Measurements from ENCODE around the gene SPATS2.

Gene SPATS2

DNA sequence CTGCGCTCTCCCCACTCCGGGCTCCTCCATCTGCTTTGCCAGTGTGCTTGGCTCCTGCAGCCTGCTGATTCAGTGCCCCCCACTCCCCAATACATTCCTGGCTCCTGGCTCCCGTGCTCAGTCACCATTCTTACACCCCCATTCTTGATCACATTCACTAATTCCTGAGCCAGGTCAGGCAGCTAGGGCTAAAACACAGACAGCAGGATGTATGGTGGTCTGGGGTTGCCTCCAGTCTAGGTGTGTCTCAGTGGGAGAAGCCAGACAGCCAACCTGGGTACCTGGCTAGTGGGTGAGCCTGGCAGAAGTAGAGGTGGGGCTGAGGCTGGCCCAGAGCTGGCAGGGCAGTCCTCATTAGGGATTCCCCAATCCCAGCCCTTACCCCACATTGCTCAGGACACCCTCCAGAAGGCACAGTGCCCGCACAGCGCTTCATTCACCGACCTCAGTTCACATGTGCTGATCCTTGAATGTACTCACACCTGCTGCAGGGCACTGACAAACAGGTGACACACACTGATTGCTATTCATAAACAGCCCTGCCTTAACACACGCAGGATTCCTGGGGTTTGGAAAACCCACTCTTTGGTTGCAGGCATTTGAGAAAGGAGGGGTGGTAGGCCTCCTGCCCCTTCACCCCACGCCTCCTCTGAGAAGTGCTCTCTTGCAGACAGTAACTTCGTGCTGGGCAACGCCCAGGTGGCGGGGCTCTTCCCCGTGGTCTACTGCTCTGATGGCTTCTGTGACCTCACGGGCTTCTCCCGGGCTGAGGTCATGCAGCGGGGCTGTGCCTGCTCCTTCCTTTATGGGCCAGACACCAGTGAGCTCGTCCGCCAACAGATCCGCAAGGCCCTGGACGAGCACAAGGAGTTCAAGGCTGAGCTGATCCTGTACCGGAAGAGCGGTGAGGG, 173.2 kb downstream of the SPATS2 start:
- Histone ChIP-seq H3K79me2 (ENCODE audit: control insufficient read depth, insufficient read depth, low read length, unreplicated experiment) (no peaks in the 10 kb centered on the region), H3K27ac (ENCODE audit: low read depth, low read length) (no peak overlapping the region), H2AFZ (ENCODE audit: low read length, unreplicated experiment) (no peak overlapping the region), H3K27me3 (ENCODE audit: insufficient read depth, low read length) (peaks cover 31% of the 10 kb centered on the region), H3K4me1 (ENCODE audit: control insufficient read depth, insufficient read depth, low read length, unreplicated experiment) (peaks cover 19% of the 10 kb centered on the region), H3K36me3 (ENCODE audit: insufficient read depth, low read length) (no peaks in the 10 kb centered on the region), H3K4me3 (ENCODE audit: low read depth, low read length) (no peak overlapping the region)

GRCh38 chr12:49541140-49541861, 174.0 kb downstream of the SPATS2 start:
- Histone ChIP-seq H3K27ac (ENCODE audit: low read depth, low read length) (no peak overlapping the region), H3K4me3 (ENCODE audit: low read depth, low read length) (no peak overlapping the region), H3K27me3 (ENCODE audit: insufficient read depth, low read length) (peaks cover 31% of the 10 kb centered on the region)

DNA sequence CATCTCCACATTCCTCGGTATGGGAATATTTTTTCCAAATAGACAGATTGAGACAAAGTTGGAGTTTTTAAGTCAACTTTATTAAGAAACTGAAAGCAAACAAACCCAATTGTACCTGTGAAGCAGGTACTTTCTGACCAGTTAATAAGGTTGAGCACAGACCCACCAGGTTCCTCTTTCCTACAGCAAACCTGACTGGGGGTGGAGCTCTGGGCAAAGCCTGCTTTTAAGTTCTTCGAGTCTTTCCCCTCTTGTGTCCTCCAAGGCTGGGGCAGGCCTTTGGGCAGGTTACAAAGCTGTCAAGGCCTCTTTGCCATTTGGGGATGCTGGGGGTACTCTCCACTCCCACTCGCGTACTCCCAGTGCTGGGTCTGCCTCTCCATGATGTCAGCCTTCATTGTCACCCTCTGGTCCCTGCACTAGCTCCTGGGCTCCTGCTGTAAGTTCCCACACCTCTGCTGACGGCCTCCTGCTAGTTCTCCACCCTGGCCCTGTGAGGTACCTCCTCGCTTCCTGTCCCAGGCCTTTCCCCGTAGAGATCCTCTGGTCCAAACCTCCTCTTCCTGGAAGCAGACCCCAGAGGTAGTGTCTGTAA, 174.7 kb downstream of the SPATS2 start:
- Histone ChIP-seq H3K4me3 (ENCODE audit: low read depth, low read length) (no peak overlapping the region), H2AFZ (ENCODE audit: low read length, unreplicated experiment) (no peak overlapping the region), H3K79me2 (ENCODE audit: control insufficient read depth, insufficient read depth, low read length, unreplicated experiment) (no peaks in the 10 kb centered on the region), H3K27me3 (ENCODE audit: insufficient read depth, low read length) (peaks cover 31% of the 10 kb centered on the region), H3K4me1 (ENCODE audit: control insufficient read depth, insufficient read depth, low read length, unreplicated experiment) (peaks cover 10% of the 10 kb centered on the region), H3K27ac (ENCODE audit: low read depth, low read length) (no peak overlapping the region), H3K36me3 (ENCODE audit: insufficient read depth, low read length) (no peaks in the 10 kb centered on the region)

More at GRCh38 chr12:49541140-49541861, 174.0 kb downstream of the SPATS2 start:
- Histone ChIP-seq H2AFZ (ENCODE audit: low read length, unreplicated experiment) (no peak overlapping the region), H3K4me1 (ENCODE audit: control insufficient read depth, insufficient read depth, low read length, unreplicated experiment) (peaks cover 12% of the 10 kb centered on the region), H3K79me2 (ENCODE audit: control insufficient read depth, insufficient read depth, low read length, unreplicated experiment) (no peaks in the 10 kb centered on the region), H3K36me3 (ENCODE audit: insufficient read depth, low read length) (no peaks in the 10 kb centered on the region)

GRCh38 chr12:49542592-49543160, 175.4 kb downstream of the SPATS2 start:
- no peaks in the 10 kb centered on the region for H3K79me2 ChIP-seq (ENCODE audit: control insufficient read depth, insufficient read depth, low read length, unreplicated experiment)
- peaks cover 26% of the 10 kb centered on the region for H3K27me3 ChIP-seq (ENCODE audit: insufficient read depth, low read length)
- H3K27ac ChIP-seq (ENCODE audit: low read depth, low read length) = no peak overlapping the region
- no peak overlapping the region for H2AFZ ChIP-seq (ENCODE audit: low read length, unreplicated experiment)
- H3K4me1 ChIP-seq (ENCODE audit: control insufficient read depth, insufficient read depth, low read length, unreplicated experiment) = peaks cover 6% of the 10 kb centered on the region
- H3K4me3 ChIP-seq (ENCODE audit: low read depth, low read length) = no peak overlapping the region
- H3K36me3 ChIP-seq (ENCODE audit: insufficient read depth, low read length) = no peaks in the 10 kb centered on the region

GRCh38 chr12:49543221-49543913, 176.1 kb downstream of the SPATS2 start:
- no peaks in the 10 kb centered on the region for H3K36me3 ChIP-seq (ENCODE audit: insufficient read depth, low read length)
- no peak overlapping the region for H3K4me3 ChIP-seq (ENCODE audit: low read depth, low read length)
- H3K4me1 ChIP-seq (ENCODE audit: control insufficient read depth, insufficient read depth, low read length, unreplicated experiment) = peaks cover under 1% of the 10 kb centered on the region
- H3K79me2 ChIP-seq (ENCODE audit: control insufficient read depth, insufficient read depth, low read length, unreplicated experiment) = no peaks in the 10 kb centered on the region
- no peak overlapping the region for H3K27ac ChIP-seq (ENCODE audit: low read depth, low read length)
- H3K27me3 ChIP-seq (ENCODE audit: insufficient read depth, low read length) = peaks cover 20% of the 10 kb centered on the region
- no peak overlapping the region for H2AFZ ChIP-seq (ENCODE audit: low read length, unreplicated experiment)

DNA sequence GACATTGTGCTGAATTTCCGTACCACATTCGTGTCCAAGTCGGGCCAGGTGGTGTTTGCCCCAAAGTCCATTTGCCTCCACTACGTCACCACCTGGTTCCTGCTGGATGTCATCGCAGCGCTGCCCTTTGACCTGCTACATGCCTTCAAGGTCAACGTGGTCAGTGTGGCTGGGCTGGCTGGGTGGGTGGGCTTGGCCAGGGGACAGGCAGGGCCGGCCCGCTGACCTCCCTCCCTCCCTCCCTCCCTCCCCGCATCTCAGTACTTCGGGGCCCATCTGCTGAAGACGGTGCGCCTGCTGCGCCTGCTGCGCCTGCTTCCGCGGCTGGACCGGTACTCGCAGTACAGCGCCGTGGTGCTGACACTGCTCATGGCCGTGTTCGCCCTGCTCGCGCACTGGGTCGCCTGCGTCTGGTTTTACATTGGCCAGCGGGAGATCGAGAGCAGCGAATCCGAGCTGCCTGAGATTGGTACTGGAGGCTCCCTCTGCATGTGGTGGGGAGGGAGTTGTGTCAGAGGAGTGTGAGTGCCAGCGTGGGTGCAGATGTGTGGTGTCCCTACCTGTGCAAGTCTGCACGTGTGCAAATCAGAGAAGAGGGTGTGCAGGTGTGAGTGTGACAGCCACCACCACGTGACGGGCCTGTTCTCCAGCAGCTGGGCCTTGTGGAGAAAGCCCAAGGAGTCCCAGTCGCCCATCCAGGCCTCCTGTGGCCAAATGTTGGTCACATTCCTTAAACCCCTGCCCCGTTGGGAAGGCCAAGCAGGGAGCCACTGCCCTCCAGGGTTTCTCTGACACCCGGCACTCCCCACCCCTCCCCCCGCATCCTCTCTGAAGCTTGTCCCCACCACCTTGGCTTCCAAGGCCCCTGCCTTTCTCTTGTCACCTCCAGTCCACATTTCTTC, 176.9 kb downstream of the SPATS2 start:
- Histone ChIP-seq H3K4me3 (ENCODE audit: low read depth, low read length) (no peak overlapping the region), H3K79me2 (ENCODE audit: control insufficient read depth, insufficient read depth, low read length, unreplicated experiment) (no peaks in the 10 kb centered on the region), H3K36me3 (ENCODE audit: insufficient read depth, low read length) (no peaks in the 10 kb centered on the region), H3K27me3 (ENCODE audit: insufficient read depth, low read length) (peaks cover 21% of the 10 kb centered on the region), H3K27ac (ENCODE audit: low read depth, low read length) (no peak overlapping the region), H3K4me1 (ENCODE audit: control insufficient read depth, insufficient read depth, low read length, unreplicated experiment) (peaks cover 6% of the 10 kb centered on the region), H2AFZ (ENCODE audit: low read length, unreplicated experiment) (no peak overlapping the region)

GRCh38 chr12:49545815-49546214, 178.6 kb downstream of the SPATS2 start:
- no peak overlapping the region for H3K4me3 ChIP-seq (ENCODE audit: low read depth, low read length)
- peaks cover 6% of the 10 kb centered on the region; the same call in 1 of the 2 replicates for H3K27me3 ChIP-seq (ENCODE audit: insufficient read depth, low read length)
- no peak overlapping the region for H3K27ac ChIP-seq (ENCODE audit: low read depth, low read length)
- H3K4me1 ChIP-seq (ENCODE audit: control insufficient read depth, insufficient read depth, low read length, unreplicated experiment) = peaks cover 6% of the 10 kb centered on the region
- no peaks in the 10 kb centered on the region for H3K36me3 ChIP-seq (ENCODE audit: insufficient read depth, low read length)
- H3K79me2 ChIP-seq (ENCODE audit: control insufficient read depth, insufficient read depth, low read length, unreplicated experiment) = no peaks in the 10 kb centered on the region
- no peak overlapping the region for H2AFZ ChIP-seq (ENCODE audit: low read length, unreplicated experiment)

- H3K27ac ChIP-seq (ENCODE audit: low read depth, low read length) = no peak overlapping the region
- peaks cover 6% of the 10 kb centered on the region for H3K4me1 ChIP-seq (ENCODE audit: control insufficient read depth, insufficient read depth, low read length, unreplicated experiment)
- no peaks in the 10 kb centered on the region for H3K79me2 ChIP-seq (ENCODE audit: control insufficient read depth, insufficient read depth, low read length, unreplicated experiment)
- no peak overlapping the region for H3K4me3 ChIP-seq (ENCODE audit: low read depth, low read length)
- no peak overlapping the region for H2AFZ ChIP-seq (ENCODE audit: low read length, unreplicated experiment)
- no peaks in the 10 kb centered on the region for H3K36me3 ChIP-seq (ENCODE audit: insufficient read depth, low read length)
- H3K27me3 ChIP-seq (ENCODE audit: insufficient read depth, low read length) = peaks cover 6% of the 10 kb centered on the region; the same call in 1 of the 2 replicates
Observed at GRCh38 chr12:49546481-49546880, 179.2 kb downstream of the SPATS2 start.

DNA sequence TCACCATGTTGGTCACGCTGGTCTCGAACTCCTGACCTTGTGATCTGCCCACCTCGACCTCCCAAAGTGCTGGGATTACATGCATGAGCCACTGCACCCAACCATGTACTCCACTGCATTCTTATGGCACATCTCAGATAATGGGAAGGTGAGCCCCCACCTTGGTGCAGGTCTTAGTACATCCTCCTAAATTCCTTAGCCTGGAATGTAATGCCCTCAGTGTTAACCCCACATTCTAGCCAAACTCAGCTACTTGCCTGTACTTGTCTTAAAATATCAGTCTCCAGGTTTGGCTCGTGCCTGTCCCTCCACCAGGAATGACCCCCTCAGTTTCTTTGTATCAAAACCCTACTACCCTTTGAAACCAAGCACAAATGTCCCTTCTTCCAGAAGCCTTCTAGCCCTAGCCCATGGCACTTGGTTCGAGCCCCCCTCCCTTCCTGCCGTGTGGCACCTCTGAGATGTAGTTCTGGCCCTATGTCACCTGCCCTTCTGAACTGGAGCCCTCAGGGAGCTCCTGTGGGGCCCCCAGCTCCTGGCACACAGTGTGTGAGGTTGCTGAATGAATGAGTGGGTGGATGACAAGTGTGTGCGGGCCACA, 179.9 kb downstream of the SPATS2 start:
- no peaks in the 10 kb centered on the region for H3K79me2 ChIP-seq (ENCODE audit: control insufficient read depth, insufficient read depth, low read length, unreplicated experiment)
- no peak overlapping the region for H3K27ac ChIP-seq (ENCODE audit: low read depth, low read length)
- no peak overlapping the region for H3K4me3 ChIP-seq (ENCODE audit: low read depth, low read length)
- peaks cover 6% of the 10 kb centered on the region; the same call in 1 of the 2 replicates for H3K27me3 ChIP-seq (ENCODE audit: insufficient read depth, low read length)
- H2AFZ ChIP-seq (ENCODE audit: low read length, unreplicated experiment) = no peak overlapping the region
- peaks cover 6% of the 10 kb centered on the region for H3K4me1 ChIP-seq (ENCODE audit: control insufficient read depth, insufficient read depth, low read length, unreplicated experiment)
- no peaks in the 10 kb centered on the region for H3K36me3 ChIP-seq (ENCODE audit: insufficient read depth, low read length)

Measured in ACC112 (cell line).